Stimulated activated CD4-positive, alpha-beta T cell treated with anti-CD3 and anti-CD28 coated beads, Interleukin-1b, Interleukin-23, amount 100 ng/mL, for 24 hours (primary cell): ENCODE data around the gene ERCC5.

ENCODE experiments used
- DNase-seq, 4 experiments: peaks; one replicate each; pipeline ENCODE4 v3.0.0-alpha.2; 2020; ENCODE audit warnings: low read depth in 4 of 4, low spot score in 1 of 4

The ERCC5 gene

GRCh38 chr13:102881819-102882686, 36.2 kb downstream of the ERCC5 start:
- DNase-seq, result no peak

GRCh38 chr13:102892503-102892902, 46.7 kb downstream of the ERCC5 start:
- DNase-seq, result no peak

- DNase-seq, result no peak
These were observed 51.7 kb downstream of the ERCC5 start for GRCh38 chr13:102897371-102898138.

GRCh38 chr13:102900193-102900608, 54.4 kb downstream of the ERCC5 start:
- no peak for DNase-seq

- no peak for DNase-seq
These were observed 55.2 kb downstream of the ERCC5 start for GRCh38 chr13:102901056-102901455.

- no peak for DNase-seq
These were observed 55.9 kb downstream of the ERCC5 start for GRCh38 chr13:102901615-102902305.

- no peak for DNase-seq
These were observed 57.0 kb downstream of the ERCC5 start for GRCh38 chr13:102902789-102903347.

GRCh38 chr13:102903659-102904407, 58.0 kb downstream of the ERCC5 start:
- DNase-seq, result no peak

GRCh38 chr13:102904408-102904862, 58.6 kb downstream of the ERCC5 start:
- no peak for DNase-seq

GRCh38 chr13:102905905-102906771, 60.3 kb downstream of the ERCC5 start:
- DNase-seq, result no peak

- no peak for DNase-seq
These were observed 61.4 kb downstream of the ERCC5 start for GRCh38 chr13:102907016-102907756.

- DNase-seq, result no peak
These were observed 62.2 kb downstream of the ERCC5 start for GRCh38 chr13:102907886-102908515.

GRCh38 chr13:102909971-102910370, 64.1 kb downstream of the ERCC5 start:
- DNase-seq, result no peak

- no peak for DNase-seq
These were observed 65.5 kb downstream of the ERCC5 start for GRCh38 chr13:102911336-102911735.

- DNase-seq, result no peak
These were observed 66.8 kb downstream of the ERCC5 start for GRCh38 chr13:102912599-102912998.

- DNase-seq, result no peak
These were observed 68.1 kb downstream of the ERCC5 start for GRCh38 chr13:102913914-102914313.

- DNase-seq, result no peak
These were observed 68.6 kb downstream of the ERCC5 start for GRCh38 chr13:102914339-102914930.

- DNase-seq, result no peak
These were observed 69.6 kb downstream of the ERCC5 start for GRCh38 chr13:102915393-102915930.
